K562 (cell line): ENCODE measurements around the gene MBP. TPM values are rescaled to one million over a fixed set of nuclear protein-coding genes. Genes with fewer than 3 reads are reported as not detected.

Experiments
- ATAC-seq: fragments of 200-7000 bp; cut with Tn5 transposase; 3 replicates; pipeline ENCODE4 v1.9.1; 2020; ENCODE audit warnings: moderate library complexity
- BruUV-seq: library from RNA; stranded (reverse); fragments of 400-500 nt; replicated peaks from 2 replicates; lab custom pipeline; 2021; lab: Mats Ljungman, UMichigan
- CTCF ChIA-PET: fragments of 300-600 bp; formaldehyde crosslinking; extraction: SDS; loops from one replicate; lab custom pipeline; 2021; ENCODE audit warnings: low intra/inter-chr PET ratio; lab: Yijun Ruan, JAX
- POLR2A ChIA-PET: fragments of 300-600, 350-650 bp; sonication (Branson Sonifier 250); formaldehyde crosslinking; extraction: SDS; loops from one replicate; lab custom pipeline; 2021; ENCODE audit warnings: antibody characterized with exemption, inconsistent platforms; lab: Yijun Ruan, JAX
- DNase-seq, 4 experiments: peaks; one replicate each; pipeline versions ENCODE4 v3.0.0 to v3.0.0-alpha.2; 2011 to 2018; ENCODE audit warnings: low spot score in 3 of 4, mixed read lengths in 3 of 4; ENCODE audit errors: extremely low read depth in 1 of 4
- FAIRE-seq: peaks from 2 replicates; lab custom pipeline; 2011; peaks lifted over from hg19 to GRCh38; lab: Jason Lieb, UNC
- H2AFZ ChIP-seq: 2 replicates; pipeline ENCODE4 v1.6.0; 2011; ENCODE audit warnings: low read depth, low read length, control low read depth, inconsistent platforms
- H3K27ac ChIP-seq: fragments of 200-600 bp; 3 replicates; pipeline ENCODE4 v1.8.0; 2011; ENCODE audit warnings: low read depth, mild to moderate bottlenecking, control low read depth, inconsistent platforms, low read length, moderate library complexity, mixed read lengths; ENCODE audit errors: extremely low read depth
- H3K27me3 ChIP-seq, 2 experiments: fragments of 300-600 bp in 1 of 2; 2 replicates in 1 of 2; 3 replicates in 1 of 2; pipeline versions ENCODE4 v1.6.0 to v1.8.0; 2011; ENCODE audit warnings: inconsistent platforms in 2 of 2, low read length in 2 of 2, mild to moderate bottlenecking in 1 of 2, mixed read lengths in 1 of 2, moderate library complexity in 1 of 2; ENCODE audit not compliant: control insufficient read depth in 2 of 2, insufficient read depth in 2 of 2
- H3K36me3 ChIP-seq: fragments of 300-600 bp; 3 replicates; pipeline ENCODE4 v1.8.0; 2011; ENCODE audit warnings: mild to moderate bottlenecking, low read length, inconsistent platforms; ENCODE audit not compliant: control insufficient read depth, insufficient read depth
- H3K4me1 ChIP-seq, 2 experiments: fragments of 200-600 bp in 1 of 2; replicated peaks in 1 of 2; 2 replicates in 1 of 2; 3 replicates in 1 of 2; pipeline versions ENCODE4 v1.5.1 to v1.8.0; 2011; ENCODE audit warnings: inconsistent platforms in 2 of 2, low read length in 2 of 2, mild to moderate bottlenecking in 1 of 2, mixed read lengths in 1 of 2, moderate library complexity in 1 of 2; ENCODE audit not compliant: control insufficient read depth in 2 of 2, insufficient read depth in 2 of 2
- H3K4me2 ChIP-seq: 2 replicates; pipeline ENCODE4 v1.6.1; 2011; ENCODE audit warnings: low read length, control low read depth, inconsistent platforms, mixed read lengths; ENCODE audit not compliant: insufficient read depth
- H3K4me3 ChIP-seq: fragments of 200-600 bp; sonication (generic), shearing (Covaris generic); 2 replicates; pipeline ENCODE4 v1.5.1; 2016; ENCODE audit warnings: control low read depth, inconsistent platforms
- H3K79me2 ChIP-seq: fragments of 200-600 bp; 3 replicates; pipeline ENCODE4 v1.8.0; 2011; ENCODE audit warnings: low read length, inconsistent platforms; ENCODE audit not compliant: control insufficient read depth, insufficient read depth
- H3K9ac ChIP-seq, 2 experiments: 2 replicates each; pipeline versions ENCODE4 v1.6.0 to v1.6.1; 2011; ENCODE audit warnings: low read depth in 2 of 2, low read length in 2 of 2, control low read depth in 1 of 2, inconsistent platforms in 1 of 2, mild to moderate bottlenecking in 1 of 2, mixed read lengths in 1 of 2; ENCODE audit not compliant: insufficient read depth in 1 of 2
- H3K9me1 ChIP-seq: one replicate; pipeline ENCODE4 v1.6.0; 2011; ENCODE audit warnings: inconsistent platforms, mild to moderate bottlenecking, low read length, moderate library complexity; ENCODE audit not compliant: control insufficient read depth, insufficient read depth
- H3K9me3 ChIP-seq: replicated peaks from 2 replicates; pipeline ENCODE4 v1.5.1; 2011; ENCODE audit warnings: low read depth, low read length, inconsistent platforms; ENCODE audit not compliant: control insufficient read depth, insufficient read depth
- H4K20me1 ChIP-seq: replicated peaks from 2 replicates; pipeline ENCODE4 v1.6.1; 2011; ENCODE audit warnings: low read length, inconsistent platforms, mixed read lengths; ENCODE audit not compliant: control insufficient read depth, insufficient read depth
- E4F1 ChIP-seq: fragments of 250-450 bp; sonication (Bioruptor Pico); IDR thresholded peaks from 2 replicates; pipeline ENCODE4 v1.5.0; 2021; ENCODE audit warnings: mild to moderate bottlenecking, borderline replicate concordance
- HMG20B ChIP-seq: fragments of 250-450 bp; sonication (Bioruptor Pico); IDR thresholded peaks from 2 replicates; pipeline ENCODE4 v1.5.0; 2021; ENCODE audit warnings: mild to moderate bottlenecking
- IRF2 ChIP-seq: sonication (generic); formaldehyde crosslinking; IDR thresholded peaks from 2 replicates; pipeline ENCODE4 v1.8.1; 2022; ENCODE audit warnings: mild to moderate bottlenecking, missing genetic modification reagents
- MTA1 ChIP-seq: fragments of 450-650 bp; IDR thresholded peaks from 2 replicates; pipeline ENCODE4 v1.6.1; 2017; ENCODE audit warnings: borderline replicate concordance
- TFAP4 ChIP-seq: sonication (generic); formaldehyde crosslinking; IDR thresholded peaks from 2 replicates; pipeline ENCODE4 v1.8.0; 2022; ENCODE audit warnings: missing genetic modification reagents, mild to moderate bottlenecking, moderate library complexity, borderline replicate concordance
- XRCC4 ChIP-seq: IDR thresholded peaks from one replicate; pipeline ENCODE4 v1.6.1; 2011; ENCODE audit not compliant: insufficient read depth, insufficient read length; ENCODE audit errors: extremely low read depth
- ZKSCAN1 ChIP-seq: fragments of 150-350 bp; IDR thresholded peaks from 2 replicates; pipeline ENCODE4 v1.6.1; 2016; ENCODE audit warnings: low read depth, low read length
- ZNF124 ChIP-seq: sonication (generic); formaldehyde crosslinking; IDR thresholded peaks from 2 replicates; pipeline ENCODE4 v1.8.1; 2022; ENCODE audit warnings: missing genetic modification reagents
- WGBS: fragments of 100-300 bp; shearing (Covaris generic); methylation state at CpG from one replicate; pipeline ENCODE4 v1.1.6; 2016; ENCODE audit warnings: low coverage, mixed read lengths; ENCODE audit not compliant: insufficient coverage; ENCODE audit errors: missing lambda C conversion rate; 5-methylcytosine and 5-hydroxymethylcytosine counted together
- in situ Hi-C: fragments of 300-500 bp; cut with MboI; formaldehyde crosslinking; loops from 4 replicates; pipeline ENCODE4 v1.15.0; 2018; ENCODE audit warnings: inconsistent platforms, mixed read lengths
- intact Hi-C: fragments of 100-400 bp; cut with micrococcal nuclease; formaldehyde crosslinking; loops from 2 replicates; pipeline ENCODE4 v1.14.2; 2022
- polyA plus RNA-seq, 8 experiments: library from polyadenylated mRNA; depleted of rRNA in 4 of 8; stranded (reverse) in 5 of 8; unstranded in 3 of 8; fragments of >200 nt; fragmentation: Nextera tagmentation in 2 of 8; fragmentation: Illumina TruSeq in 1 of 8; extraction: Ambion mirVana in 2 of 8; extraction: Trizol in 1 of 8; gene quantifications; 2 replicates each; pipeline versions ENCODE4 v1.2.1 to v1.2.3, GENCODE V29; 2011 to 2014; ENCODE audit warnings: inconsistent platforms in 1 of 8, missing spikeins in 1 of 8
- total RNA-seq, 7 experiments: library from RNA; depleted of rRNA in 6 of 7; stranded (reverse); fragments of >200 nt in 6 of 7; fragmentation: Illumina TruSeq in 2 of 7; extraction: Trizol in 2 of 7; gene quantifications; 2 replicates each; pipeline versions ENCODE4 v1.2.1 to v1.2.3, GENCODE V29; 2011 to 2021; ENCODE audit warnings: low replicate concordance in 1 of 7

Gene MBP
- total and polyA plus RNA-seq, 9 of the 15 experiments (the other 6 are each of a cell fraction or from before 2014, with no cell fraction given) = 0.09 TPM; not detected in 8

- BruUV-seq = no TSS peak
- H3K9me3 ChIP-seq = no peaks in the 10 kb centered on the region
- H3K4me1 ChIP-seq = peaks cover 0 to 5% of the 10 kb centered on the region in 2 experiments; a peak in 1 of 5 replicates
- TF ChIP-seq ZKSCAN1 = peak; percentile 71; the same call in 1 of the 2 replicates
- no peak for TF ChIP-seq MTA1
- TF ChIP-seq, all 486 proteins: peak for 1
- H3K36me3 ChIP-seq = no peaks in the 10 kb centered on the region
- intact Hi-C loops (no loop called here), in situ Hi-C loops (no loop called here)
- no peaks in the 10 kb centered on the region for H3K9me1 ChIP-seq
- no peak for FAIRE-seq
- no peaks in the 10 kb centered on the region for H3K79me2 ChIP-seq
- H4K20me1 ChIP-seq = no peaks in the 10 kb centered on the region
- no peak overlapping the region for H2AFZ ChIP-seq
- WGBS = 4% methylated on average over 4 of the region's 12 CpGs
- no peak overlapping the region for H3K4me3 ChIP-seq
- no peak overlapping the region for H3K4me2 ChIP-seq
- no peak for ATAC-seq
- no peak for DNase-seq
- H3K27me3 ChIP-seq = peaks cover 0 to 17% of the 10 kb centered on the region in 2 experiments; a peak in 3 of 5 replicates
- H3K9ac ChIP-seq = no peak overlapping the region
- ChIA-PET CTCF (no interaction called here), POLR2A (no interaction called here)
- H3K27ac ChIP-seq = no peak overlapping the region
Measured at GRCh38 chr18:77119101-77119850, 13.3 kb downstream of the MBP start.

GRCh38 chr18:77118256-77119090 is 14.1 kb downstream of the MBP start:
- Histone ChIP-seq H3K27me3 (peaks cover 0 to 15% of the 10 kb centered on the region in 2 experiments; a peak in 3 of 5 replicates), H3K9ac (no peak overlapping the region), H3K9me3 (no peaks in the 10 kb centered on the region), H3K4me1 (peaks cover 0 to 5% of the 10 kb centered on the region in 2 experiments; a peak in 1 of 5 replicates), H3K9me1 (no peaks in the 10 kb centered on the region), H3K4me3 (no peak overlapping the region), H4K20me1 (no peaks in the 10 kb centered on the region), H3K27ac (no peak overlapping the region), H2AFZ (no peak overlapping the region), H3K4me2 (no peak overlapping the region), H3K79me2 (no peaks in the 10 kb centered on the region), H3K36me3 (no peaks in the 10 kb centered on the region)
- no peak for FAIRE-seq
- no TSS peak for BruUV-seq
- ChIA-PET POLR2A (interaction anchor here (0.6 kb wide), 1 partner anchor 30 kb away, joined by 3 read pairs; no protein-coding TSS in a partner anchor), CTCF (no interaction called here)
- ATAC-seq = no peak
- DNase-seq = no peak
- no peak for TF ChIP-seq TFAP4
- TF ChIP-seq HMG20B (CRISPR knock-in tag) = no peak
- no peak for TF ChIP-seq ZNF124 (CRISPR knock-in tag)
- TF ChIP-seq IRF2 = no peak
- TF ChIP-seq E4F1 (CRISPR knock-in tag) = no peak
- TF ChIP-seq XRCC4 = no peak
- WGBS = 20% methylated on average over 3 of the region's 12 CpGs
- in situ Hi-C loops (no loop called here), intact Hi-C loops (no loop called here)
